Left kidney (tissue), 1 donor: ENCODE results near the gene ITLN1. TPM values are rescaled to one million over a fixed set of nuclear protein-coding genes. Genes with fewer than 3 reads are reported as not detected.

Experiments used
- polyA plus RNA-seq: library from polyadenylated mRNA; unstranded; fragments of 120-200 nt; gene quantifications from one replicate; pipeline ENCODE4 v1.2.1, GENCODE V29; 2013; ENCODE audit not compliant: insufficient read length

ITLN1 gene
- polyA plus RNA-seq, 1 donor: 1.6 TPM

Other genes starting within 250 kb of the ITLN1 start
- not detected for gene SLAMF1, start 238.1 kb downstream of the ITLN1 start, polyA plus RNA-seq
- 0.80 TPM for gene CD48, start 173.4 kb downstream of the ITLN1 start, polyA plus RNA-seq
- gene SLAMF7, start 145.9 kb downstream of the ITLN1 start, polyA plus RNA-seq: 0.53 TPM
- gene LY9, start 89.0 kb downstream of the ITLN1 start, polyA plus RNA-seq: 0.32 TPM
- 0.15 TPM for gene CD244, start 22.3 kb downstream of the ITLN1 start, polyA plus RNA-seq
- not detected for gene ITLN2, start 69.6 kb upstream of the ITLN1 start, polyA plus RNA-seq
- 97.2 TPM for gene F11R, start 136.0 kb upstream of the ITLN1 start, polyA plus RNA-seq
- gene TSTD1, start 153.8 kb upstream of the ITLN1 start, polyA plus RNA-seq: 44.4 TPM
- gene USF1, start 160.8 kb upstream of the ITLN1 start, polyA plus RNA-seq: 67.9 TPM
- gene ARHGAP30, start 184.7 kb upstream of the ITLN1 start, polyA plus RNA-seq: 2.2 TPM
- gene NECTIN4, start 204.4 kb upstream of the ITLN1 start, polyA plus RNA-seq: 4.0 TPM
- gene KLHDC9, start 213.2 kb upstream of the ITLN1 start, polyA plus RNA-seq: 15.0 TPM
- 61.2 TPM for gene PFDN2, start 232.9 kb upstream of the ITLN1 start, polyA plus RNA-seq
- 50.5 TPM for gene NIT1, start 232.9 kb upstream of the ITLN1 start, polyA plus RNA-seq
- 57.2 TPM for gene DEDD, start 247.5 kb upstream of the ITLN1 start, polyA plus RNA-seq